GM18909 (cell line): ENCODE results near the gene FAM149B1.

Experiments
- ATAC-seq: cut with Tn5 transposase; IDR thresholded peaks from one replicate; pipeline ENCODE4 v1.9.1; 2021; ENCODE audit warnings: mild to moderate bottlenecking; ENCODE audit not compliant: unreplicated experiment, poor library complexity

FAM149B1 gene

GRCh38 chr10:73262880-73263555 lies 95.1 kb downstream of the FAM149B1 start:
- ATAC-seq = no peak

GRCh38 chr10:73263693-73264347 lies 95.9 kb downstream of the FAM149B1 start:
- ATAC-seq = no peak

- no peak for ATAC-seq
Measured at GRCh38 chr10:73264423-73264822, 96.5 kb downstream of the FAM149B1 start.

GRCh38 chr10:73281097-73281496 lies 113.2 kb downstream of the FAM149B1 start:
- ATAC-seq = no peak

- no peak for ATAC-seq
Measured at GRCh38 chr10:73287441-73287840, 119.5 kb downstream of the FAM149B1 start.

- no peak for ATAC-seq
Measured at GRCh38 chr10:73289958-73290357, 122.0 kb downstream of the FAM149B1 start.

GRCh38 chr10:73293461-73293860 lies 125.5 kb downstream of the FAM149B1 start:
- no peak for ATAC-seq
